GM12872 (cell line): ENCODE results near the gene TBC1D3B.

Experiments
- TF ChIP-seq, protein P1 (sequence below): IDR thresholded peaks from 3 replicates; pipeline ENCODE4 v1.5.1; 2011; ENCODE audit warnings: low read depth, mild to moderate bottlenecking, low read length, moderate library complexity; ENCODE audit not compliant: insufficient read depth

TBC1D3B gene

DNA sequence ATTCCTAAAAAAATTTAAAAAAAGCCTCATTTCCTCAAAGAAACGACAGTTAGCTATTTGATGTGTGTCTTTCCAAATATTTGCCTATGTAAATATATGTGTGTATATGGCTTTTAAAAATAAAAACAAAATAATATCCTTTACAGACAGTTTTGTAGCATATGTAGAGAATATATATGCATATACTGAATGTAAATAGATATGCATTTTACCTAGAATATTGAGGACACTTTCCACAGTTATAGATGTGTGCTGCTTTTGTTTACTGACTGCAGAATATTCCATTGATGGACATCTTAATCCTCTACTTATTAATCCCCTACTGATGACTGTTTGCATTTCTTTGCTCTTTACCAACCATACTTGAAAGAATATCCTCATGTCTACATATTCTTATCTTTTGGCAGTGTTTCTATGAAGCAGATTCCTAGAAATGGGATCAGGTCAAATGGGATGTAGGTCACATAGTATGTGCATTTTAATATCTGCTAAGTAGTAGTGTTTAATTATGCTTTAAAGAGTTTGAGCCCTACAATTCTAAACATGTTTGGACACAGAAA is 16.9 kb upstream of the TBC1D3B start:
- TF ChIP-seq, protein P1, sequence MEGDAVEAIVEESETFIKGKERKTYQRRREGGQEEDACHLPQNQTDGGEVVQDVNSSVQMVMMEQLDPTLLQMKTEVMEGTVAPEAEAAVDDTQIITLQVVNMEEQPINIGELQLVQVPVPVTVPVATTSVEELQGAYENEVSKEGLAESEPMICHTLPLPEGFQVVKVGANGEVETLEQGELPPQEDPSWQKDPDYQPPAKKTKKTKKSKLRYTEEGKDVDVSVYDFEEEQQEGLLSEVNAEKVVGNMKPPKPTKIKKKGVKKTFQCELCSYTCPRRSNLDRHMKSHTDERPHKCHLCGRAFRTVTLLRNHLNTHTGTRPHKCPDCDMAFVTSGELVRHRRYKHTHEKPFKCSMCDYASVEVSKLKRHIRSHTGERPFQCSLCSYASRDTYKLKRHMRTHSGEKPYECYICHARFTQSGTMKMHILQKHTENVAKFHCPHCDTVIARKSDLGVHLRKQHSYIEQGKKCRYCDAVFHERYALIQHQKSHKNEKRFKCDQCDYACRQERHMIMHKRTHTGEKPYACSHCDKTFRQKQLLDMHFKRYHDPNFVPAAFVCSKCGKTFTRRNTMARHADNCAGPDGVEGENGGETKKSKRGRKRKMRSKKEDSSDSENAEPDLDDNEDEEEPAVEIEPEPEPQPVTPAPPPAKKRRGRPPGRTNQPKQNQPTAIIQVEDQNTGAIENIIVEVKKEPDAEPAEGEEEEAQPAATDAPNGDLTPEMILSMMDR, result no peak

DNA sequence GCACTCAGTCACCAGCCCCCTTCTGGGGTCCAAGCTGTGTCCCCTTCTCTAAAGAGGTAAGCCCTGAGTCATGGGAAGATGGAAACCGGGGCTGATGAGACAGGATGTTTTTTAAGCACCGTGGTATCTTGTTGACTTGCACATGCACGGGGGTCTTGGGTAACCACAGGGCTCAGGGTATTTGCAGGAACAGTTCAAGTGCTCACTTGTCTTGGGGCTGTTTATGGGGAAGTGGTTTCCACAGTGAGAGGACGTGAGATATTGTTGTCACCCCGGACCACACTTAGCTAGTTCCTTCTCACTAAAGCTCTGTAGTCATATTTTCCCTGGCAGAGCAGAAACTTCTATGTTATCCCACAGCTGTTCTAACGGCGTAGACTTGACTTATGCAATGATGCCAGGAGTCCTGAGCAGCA is 12.5 kb upstream of the TBC1D3B start:
- TF ChIP-seq, protein P1, result no peak

DNA sequence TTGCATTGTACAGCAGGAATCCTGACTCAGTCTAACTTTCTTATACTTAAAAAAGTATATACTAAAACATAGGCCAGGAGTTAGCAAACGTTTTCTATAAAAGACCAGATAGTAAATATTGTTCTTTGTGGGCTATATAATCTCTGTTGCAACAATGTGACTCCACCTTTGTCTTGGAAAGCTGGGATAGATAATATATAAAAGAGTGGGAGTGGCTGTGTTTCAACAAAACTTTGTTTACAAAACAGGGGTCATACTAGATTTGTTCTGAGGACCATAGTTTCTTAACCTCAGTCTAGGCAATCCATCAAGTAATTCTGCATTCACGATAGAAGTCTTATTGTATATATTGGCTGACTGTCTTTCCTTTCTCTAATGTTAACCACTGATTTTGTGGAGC is 9.0 kb upstream of the TBC1D3B start:
- TF ChIP-seq, protein P1, result no peak

DNA sequence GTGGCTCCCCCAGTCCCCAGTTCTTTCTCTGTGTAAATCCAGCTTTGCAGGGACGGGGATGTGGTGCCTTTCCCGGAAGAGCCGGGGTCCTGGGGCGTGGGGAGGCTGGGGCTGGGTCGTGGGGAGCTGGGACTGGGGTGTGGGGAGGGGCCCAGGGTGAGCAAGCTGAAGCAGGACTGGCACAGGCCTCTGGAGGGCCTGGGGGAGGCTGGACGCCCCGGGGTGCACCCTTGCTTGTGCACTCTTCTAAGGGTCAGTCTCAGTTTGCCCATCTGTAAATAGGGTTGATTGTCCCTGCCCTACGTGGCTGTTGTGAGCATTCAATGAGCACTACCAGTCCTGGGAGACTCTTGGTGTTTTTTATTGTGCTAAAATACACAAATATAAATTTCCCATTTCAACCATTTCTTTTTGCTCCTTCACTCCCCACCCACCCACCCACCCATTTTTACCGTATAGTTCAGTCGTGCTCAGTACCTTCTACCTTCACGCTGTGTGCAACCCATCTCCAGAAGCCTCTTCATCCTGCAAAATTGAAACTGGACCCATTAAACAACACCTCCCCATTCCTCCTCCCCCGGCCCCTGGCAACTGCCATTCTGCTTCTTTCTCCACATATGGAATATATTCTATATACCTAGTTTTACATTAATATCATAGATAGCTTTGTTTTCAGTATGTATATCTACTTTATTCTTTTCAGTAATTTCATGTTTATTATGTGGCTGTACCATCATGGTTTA is 7.8 kb upstream of the TBC1D3B start:
- TF ChIP-seq, protein P1, result no peak

DNA sequence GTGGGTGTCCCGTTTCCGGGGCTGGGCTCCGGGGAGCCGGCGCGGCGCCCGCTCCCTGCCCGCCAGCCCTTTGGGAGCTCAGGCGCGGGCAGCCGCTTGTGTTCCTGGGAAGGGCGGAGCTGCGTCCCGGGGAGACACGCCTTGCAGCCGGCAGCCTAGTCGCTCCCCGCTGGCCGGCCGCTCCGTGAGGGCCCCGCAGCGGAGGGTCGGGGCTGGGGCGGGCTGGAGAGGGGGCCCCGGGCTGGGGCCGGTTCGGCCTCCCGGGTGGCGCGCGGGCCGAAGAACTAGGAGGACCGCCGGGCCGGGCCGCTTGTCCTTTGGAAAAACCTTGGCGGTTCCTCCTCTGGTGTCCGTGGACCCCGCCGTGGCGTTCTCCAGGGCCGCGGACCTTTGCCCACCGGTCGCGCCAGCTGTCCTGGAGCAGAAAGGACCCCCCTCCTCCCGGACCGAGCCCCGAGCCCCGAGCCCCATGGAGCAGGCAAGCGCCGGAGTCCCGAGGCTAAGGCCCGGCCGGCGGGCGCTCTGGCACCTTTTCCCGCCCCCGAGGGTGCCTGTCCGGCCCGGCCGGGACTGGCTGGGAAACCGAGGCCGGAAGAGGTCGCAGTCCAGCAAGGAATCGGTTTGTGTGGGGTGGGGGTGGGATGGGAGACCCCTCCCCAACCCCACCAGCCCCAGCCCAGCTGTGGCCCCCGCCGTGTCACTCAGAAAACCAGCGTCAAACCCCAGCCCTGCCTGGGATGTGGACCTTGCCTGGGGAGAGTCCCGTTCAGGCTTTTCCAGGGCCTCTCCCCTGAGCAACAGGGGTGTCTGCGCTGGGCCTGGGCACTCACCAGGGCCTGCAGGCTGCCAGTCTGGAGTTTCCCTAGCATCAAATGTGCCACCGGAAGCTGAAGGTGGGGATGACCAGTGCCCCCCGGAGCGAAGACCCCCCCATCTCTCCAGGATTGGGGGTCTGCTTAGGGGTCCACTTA is 6.8 kb upstream of the TBC1D3B start:
- TF ChIP-seq, protein P1, result no peak

DNA sequence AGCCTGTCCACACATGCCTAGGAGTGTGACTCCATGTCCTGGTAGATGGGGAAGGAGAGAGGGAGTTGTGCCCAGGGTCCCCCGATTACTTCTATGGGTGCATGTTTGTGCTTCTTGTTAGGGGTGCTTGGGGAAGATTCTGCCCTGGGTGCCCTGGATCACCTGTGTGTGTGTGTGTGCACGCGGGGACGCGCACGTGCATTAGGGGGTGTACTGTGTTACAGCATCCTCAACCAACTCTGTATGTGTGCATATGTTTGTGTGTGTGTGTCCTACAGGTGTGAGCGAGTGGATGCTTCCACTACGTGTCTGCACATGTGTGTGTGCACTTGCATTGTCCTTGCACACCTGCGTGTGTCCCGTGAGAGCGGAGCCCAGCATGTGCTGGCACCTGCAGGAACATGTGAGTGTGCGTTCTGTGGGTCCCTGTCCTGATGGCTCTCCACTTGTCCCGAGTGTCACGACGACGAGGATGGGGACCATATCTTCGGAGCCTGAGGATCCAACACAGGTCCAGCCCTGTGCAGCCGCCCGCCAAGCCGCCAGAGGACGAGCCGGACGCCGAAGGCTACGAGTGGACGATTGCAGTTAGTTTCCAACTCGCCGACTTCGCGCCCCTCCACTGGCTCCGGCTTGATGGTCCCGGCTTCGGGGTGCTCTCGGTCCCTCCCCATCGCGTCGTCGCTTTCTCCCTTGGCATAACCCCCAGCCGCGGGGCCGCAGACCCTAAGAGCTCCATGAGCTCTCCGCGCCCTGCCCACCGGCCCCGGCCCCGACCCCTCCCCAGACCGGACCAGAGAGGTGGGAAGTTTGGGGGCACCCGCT is 6.0 kb upstream of the TBC1D3B start:
- TF ChIP-seq, protein P1, result no peak
